ENCODE results near the gene DRC3.

DNA sequence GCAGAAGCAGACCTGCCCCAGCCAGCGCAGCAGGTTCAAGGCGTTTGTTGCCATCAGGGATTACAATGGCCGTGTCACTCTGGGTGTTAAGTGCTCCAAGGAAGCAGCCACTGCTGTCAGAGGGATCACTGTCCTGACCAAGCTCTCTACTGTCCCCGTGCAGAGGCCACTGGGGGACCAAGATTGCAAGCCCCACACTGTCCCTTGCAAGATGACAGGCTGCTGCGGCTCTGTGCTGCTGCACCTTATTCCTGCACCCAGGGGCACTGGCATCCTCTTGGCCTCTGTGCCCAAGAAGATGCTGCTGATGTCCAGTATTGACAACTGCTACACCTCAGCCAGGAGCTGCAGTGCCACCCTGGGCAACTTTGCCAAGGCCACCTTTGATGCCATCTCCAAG is 38.6 kb downstream of the DRC3 start:
- TF ChIP-seq, protein P1, sequence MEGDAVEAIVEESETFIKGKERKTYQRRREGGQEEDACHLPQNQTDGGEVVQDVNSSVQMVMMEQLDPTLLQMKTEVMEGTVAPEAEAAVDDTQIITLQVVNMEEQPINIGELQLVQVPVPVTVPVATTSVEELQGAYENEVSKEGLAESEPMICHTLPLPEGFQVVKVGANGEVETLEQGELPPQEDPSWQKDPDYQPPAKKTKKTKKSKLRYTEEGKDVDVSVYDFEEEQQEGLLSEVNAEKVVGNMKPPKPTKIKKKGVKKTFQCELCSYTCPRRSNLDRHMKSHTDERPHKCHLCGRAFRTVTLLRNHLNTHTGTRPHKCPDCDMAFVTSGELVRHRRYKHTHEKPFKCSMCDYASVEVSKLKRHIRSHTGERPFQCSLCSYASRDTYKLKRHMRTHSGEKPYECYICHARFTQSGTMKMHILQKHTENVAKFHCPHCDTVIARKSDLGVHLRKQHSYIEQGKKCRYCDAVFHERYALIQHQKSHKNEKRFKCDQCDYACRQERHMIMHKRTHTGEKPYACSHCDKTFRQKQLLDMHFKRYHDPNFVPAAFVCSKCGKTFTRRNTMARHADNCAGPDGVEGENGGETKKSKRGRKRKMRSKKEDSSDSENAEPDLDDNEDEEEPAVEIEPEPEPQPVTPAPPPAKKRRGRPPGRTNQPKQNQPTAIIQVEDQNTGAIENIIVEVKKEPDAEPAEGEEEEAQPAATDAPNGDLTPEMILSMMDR (IDR thresholded peaks at IDR 0.05), result no peak
- no peak for TF ChIP-seq POLR2A (IDR thresholded peaks at IDR 0.05)

Measured in gastroesophageal sphincter (tissue), 3 donors.